ENCODE results near the gene GSDMA.
A peak's percentile ranks its signal among the peaks of the same experiment; 100 is the strongest.
"Not testable (repeated sequence)": the region's sequence is repeated elsewhere in the genome, so short reads cannot be mapped to it uniquely, and the experiment has no call there.

The GSDMA gene

DNA sequence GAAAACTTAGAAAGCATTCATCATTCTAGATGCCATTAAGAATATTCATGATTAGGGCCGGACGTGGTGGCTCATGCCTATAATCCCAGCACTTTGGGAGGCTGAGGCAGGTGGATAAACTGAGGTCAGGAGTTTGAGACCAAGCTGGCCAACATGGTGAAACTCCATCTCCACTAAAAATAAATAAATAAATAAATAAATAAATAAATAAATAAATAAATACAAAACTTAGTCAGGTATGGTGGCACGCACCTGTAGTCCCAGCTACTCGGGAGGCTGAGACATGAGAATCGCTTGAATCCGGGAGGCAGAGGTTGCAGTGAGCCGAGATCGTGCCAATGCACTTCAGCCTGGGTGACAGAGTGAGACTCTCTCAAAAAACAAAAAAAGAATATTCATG, 38.5 kb downstream of the GSDMA start:
- CTCF ChIA-PET: interaction anchor here (1.3 to 2.1 kb wide), 2 partner anchors 12 to 26 kb away, joined by 4 to 8 read pairs; no protein-coding TSS in a partner anchor

DNA sequence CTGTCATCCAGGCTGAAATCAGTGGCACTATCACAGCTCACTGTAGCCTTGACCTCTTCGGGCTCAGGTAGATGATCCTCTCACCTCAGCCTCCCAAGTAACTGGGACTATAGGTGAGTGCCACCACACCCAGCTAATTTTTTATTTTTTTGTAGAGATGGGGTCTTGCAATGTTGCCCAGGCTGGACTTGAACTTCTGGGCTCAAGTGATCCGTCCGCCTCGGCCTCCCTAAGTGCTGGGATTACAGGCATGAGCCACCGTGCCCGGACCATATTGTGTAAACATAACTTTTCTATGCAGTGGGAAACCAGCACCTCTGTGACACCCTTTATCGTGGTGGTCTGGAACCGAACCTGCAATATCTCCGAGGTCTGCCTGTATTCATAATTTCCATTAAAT, 41.3 kb downstream of the GSDMA start:
- H3K27ac ChIP-seq (ENCODE audit: extremely low read depth, low read depth, low read length): no peak overlapping the region
- ChIA-PET CTCF (interaction anchor here (1.4 kb wide), 1 partner anchor 8 kb away, joined by 4 read pairs; no protein-coding TSS in a partner anchor), POLR2A (no interaction called here)
- H3K4me1 ChIP-seq (ENCODE audit: control insufficient read depth, insufficient read depth, low read length): no peaks in the 10 kb centered on the region
- H3K4me3 ChIP-seq (ENCODE audit: low read depth, low read length): no peak overlapping the region
- no peaks in the 10 kb centered on the region for H3K36me3 ChIP-seq (ENCODE audit: control insufficient read depth in 2 of 2, insufficient read depth in 1 of 2, low read length in 2 of 2)
- no peaks in the 10 kb centered on the region; the same call in 1 of the 2 replicates for H3K9me3 ChIP-seq (ENCODE audit: control insufficient read depth, insufficient read depth, low read depth, low read length)
- no peak for TF ChIP-seq SP2 (tag by site-specific recombination; IDR thresholded peaks at IDR 0.05)
- TF ChIP-seq ZNF623 (tag by site-specific recombination; IDR thresholded peaks at IDR 0.05): no peak
- no peak for TF ChIP-seq TCF7L2 (IDR thresholded peaks at IDR 0.05; ENCODE audit: borderline replicate concordance, low read depth, low read length)
- TF ChIP-seq PRDM10 (tag by site-specific recombination; IDR thresholded peaks at IDR 0.05): no peak
- TF ChIP-seq, protein P1, sequence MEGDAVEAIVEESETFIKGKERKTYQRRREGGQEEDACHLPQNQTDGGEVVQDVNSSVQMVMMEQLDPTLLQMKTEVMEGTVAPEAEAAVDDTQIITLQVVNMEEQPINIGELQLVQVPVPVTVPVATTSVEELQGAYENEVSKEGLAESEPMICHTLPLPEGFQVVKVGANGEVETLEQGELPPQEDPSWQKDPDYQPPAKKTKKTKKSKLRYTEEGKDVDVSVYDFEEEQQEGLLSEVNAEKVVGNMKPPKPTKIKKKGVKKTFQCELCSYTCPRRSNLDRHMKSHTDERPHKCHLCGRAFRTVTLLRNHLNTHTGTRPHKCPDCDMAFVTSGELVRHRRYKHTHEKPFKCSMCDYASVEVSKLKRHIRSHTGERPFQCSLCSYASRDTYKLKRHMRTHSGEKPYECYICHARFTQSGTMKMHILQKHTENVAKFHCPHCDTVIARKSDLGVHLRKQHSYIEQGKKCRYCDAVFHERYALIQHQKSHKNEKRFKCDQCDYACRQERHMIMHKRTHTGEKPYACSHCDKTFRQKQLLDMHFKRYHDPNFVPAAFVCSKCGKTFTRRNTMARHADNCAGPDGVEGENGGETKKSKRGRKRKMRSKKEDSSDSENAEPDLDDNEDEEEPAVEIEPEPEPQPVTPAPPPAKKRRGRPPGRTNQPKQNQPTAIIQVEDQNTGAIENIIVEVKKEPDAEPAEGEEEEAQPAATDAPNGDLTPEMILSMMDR (tag by site-specific recombination; IDR thresholded peaks at IDR 0.05): no peak
- no peak for TF ChIP-seq ZNF266 (tag by site-specific recombination; IDR thresholded peaks at IDR 0.05; ENCODE audit: low read depth)
- TF ChIP-seq, protein P2, sequence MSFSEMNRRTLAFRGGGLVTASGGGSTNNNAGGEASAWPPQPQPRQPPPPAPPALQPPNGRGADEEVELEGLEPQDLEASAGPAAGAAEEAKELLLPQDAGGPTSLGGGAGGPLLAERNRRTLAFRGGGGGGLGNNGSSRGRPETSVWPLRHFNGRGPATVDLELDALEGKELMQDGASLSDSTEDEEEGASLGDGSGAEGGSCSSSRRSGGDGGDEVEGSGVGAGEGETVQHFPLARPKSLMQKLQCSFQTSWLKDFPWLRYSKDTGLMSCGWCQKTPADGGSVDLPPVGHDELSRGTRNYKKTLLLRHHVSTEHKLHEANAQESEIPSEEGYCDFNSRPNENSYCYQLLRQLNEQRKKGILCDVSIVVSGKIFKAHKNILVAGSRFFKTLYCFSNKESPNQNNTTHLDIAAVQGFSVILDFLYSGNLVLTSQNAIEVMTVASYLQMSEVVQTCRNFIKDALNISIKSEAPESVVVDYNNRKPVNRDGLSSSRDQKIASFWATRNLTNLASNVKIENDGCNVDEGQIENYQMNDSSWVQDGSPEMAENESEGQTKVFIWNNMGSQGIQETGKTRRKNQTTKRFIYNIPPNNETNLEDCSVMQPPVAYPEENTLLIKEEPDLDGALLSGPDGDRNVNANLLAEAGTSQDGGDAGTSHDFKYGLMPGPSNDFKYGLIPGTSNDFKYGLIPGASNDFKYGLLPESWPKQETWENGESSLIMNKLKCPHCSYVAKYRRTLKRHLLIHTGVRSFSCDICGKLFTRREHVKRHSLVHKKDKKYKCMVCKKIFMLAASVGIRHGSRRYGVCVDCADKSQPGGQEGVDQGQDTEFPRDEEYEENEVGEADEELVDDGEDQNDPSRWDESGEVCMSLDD (tag by site-specific recombination; IDR thresholded peaks at IDR 0.05): no peak

More for the DNA sequence above, 38.5 kb downstream of the GSDMA start:
- POLR2A ChIA-PET; H3K27ac ChIP-seq (ENCODE audit: extremely low read depth, low read depth, low read length); H3K4me3 ChIP-seq (ENCODE audit: low read depth, low read length); H3K4me1 ChIP-seq (ENCODE audit: control insufficient read depth, insufficient read depth, low read length); H3K9me3 ChIP-seq (ENCODE audit: control insufficient read depth, insufficient read depth, low read depth, low read length): not testable (repeated sequence)
- peak; percentile 66 for TF ChIP-seq ZNF394 (tag by site-specific recombination; IDR thresholded peaks at IDR 0.05; ENCODE audit: borderline replicate concordance)
- peak; percentile 30 for TF ChIP-seq ZNF555 (tag by site-specific recombination; conservative IDR thresholded peaks at IDR 0.05)
- TF ChIP-seq ZNF623 (tag by site-specific recombination; IDR thresholded peaks at IDR 0.05): peak; percentile 64
- TF ChIP-seq ZBTB8A (tag by site-specific recombination; IDR thresholded peaks at IDR 0.05): peak; percentile 43; the same call in 1 of the 2 replicates
- TF ChIP-seq ZNF560 (tag by site-specific recombination; IDR thresholded peaks at IDR 0.05; ENCODE audit: borderline replicate concordance): peak; percentile 47; the same call in 1 of the 2 replicates
- TF ChIP-seq, protein P3, sequence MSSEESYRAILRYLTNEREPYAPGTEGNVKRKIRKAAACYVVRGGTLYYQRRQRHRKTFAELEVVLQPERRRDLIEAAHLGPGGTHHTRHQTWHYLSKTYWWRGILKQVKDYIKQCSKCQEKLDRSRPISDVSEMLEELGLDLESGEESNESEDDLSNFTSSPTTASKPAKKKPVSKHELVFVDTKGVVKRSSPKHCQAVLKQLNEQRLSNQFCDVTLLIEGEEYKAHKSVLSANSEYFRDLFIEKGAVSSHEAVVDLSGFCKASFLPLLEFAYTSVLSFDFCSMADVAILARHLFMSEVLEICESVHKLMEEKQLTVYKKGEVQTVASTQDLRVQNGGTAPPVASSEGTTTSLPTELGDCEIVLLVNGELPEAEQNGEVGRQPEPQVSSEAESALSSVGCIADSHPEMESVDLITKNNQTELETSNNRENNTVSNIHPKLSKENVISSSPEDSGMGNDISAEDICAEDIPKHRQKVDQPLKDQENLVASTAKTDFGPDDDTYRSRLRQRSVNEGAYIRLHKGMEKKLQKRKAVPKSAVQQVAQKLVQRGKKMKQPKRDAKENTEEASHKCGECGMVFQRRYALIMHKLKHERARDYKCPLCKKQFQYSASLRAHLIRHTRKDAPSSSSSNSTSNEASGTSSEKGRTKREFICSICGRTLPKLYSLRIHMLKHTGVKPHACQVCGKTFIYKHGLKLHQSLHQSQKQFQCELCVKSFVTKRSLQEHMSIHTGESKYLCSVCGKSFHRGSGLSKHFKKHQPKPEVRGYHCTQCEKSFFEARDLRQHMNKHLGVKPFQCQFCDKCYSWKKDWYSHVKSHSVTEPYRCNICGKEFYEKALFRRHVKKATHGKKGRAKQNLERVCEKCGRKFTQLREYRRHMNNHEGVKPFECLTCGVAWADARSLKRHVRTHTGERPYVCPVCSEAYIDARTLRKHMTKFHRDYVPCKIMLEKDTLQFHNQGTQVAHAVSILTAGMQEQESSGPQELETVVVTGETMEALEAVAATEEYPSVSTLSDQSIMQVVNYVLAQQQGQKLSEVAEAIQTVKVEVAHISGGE (tag by site-specific recombination; conservative IDR thresholded peaks at IDR 0.05; ENCODE audit: low read depth): peak; percentile 51; the same call in 1 of the 2 replicates
- peak; percentile 59 for TF ChIP-seq ZNF426 (tag by site-specific recombination; IDR thresholded peaks at IDR 0.05)
- TF ChIP-seq ZNF266 (tag by site-specific recombination; IDR thresholded peaks at IDR 0.05; ENCODE audit: low read depth): 0 out of 2 replicates have a peak, but pooled peaks have one; percentile 30
- TF ChIP-seq ZNF433 (tag by site-specific recombination; IDR thresholded peaks at IDR 0.05; ENCODE audit: low read depth): 0 out of 2 replicates have a peak, but pooled peaks have one; percentile 20
- TF ChIP-seq, protein P4, sequence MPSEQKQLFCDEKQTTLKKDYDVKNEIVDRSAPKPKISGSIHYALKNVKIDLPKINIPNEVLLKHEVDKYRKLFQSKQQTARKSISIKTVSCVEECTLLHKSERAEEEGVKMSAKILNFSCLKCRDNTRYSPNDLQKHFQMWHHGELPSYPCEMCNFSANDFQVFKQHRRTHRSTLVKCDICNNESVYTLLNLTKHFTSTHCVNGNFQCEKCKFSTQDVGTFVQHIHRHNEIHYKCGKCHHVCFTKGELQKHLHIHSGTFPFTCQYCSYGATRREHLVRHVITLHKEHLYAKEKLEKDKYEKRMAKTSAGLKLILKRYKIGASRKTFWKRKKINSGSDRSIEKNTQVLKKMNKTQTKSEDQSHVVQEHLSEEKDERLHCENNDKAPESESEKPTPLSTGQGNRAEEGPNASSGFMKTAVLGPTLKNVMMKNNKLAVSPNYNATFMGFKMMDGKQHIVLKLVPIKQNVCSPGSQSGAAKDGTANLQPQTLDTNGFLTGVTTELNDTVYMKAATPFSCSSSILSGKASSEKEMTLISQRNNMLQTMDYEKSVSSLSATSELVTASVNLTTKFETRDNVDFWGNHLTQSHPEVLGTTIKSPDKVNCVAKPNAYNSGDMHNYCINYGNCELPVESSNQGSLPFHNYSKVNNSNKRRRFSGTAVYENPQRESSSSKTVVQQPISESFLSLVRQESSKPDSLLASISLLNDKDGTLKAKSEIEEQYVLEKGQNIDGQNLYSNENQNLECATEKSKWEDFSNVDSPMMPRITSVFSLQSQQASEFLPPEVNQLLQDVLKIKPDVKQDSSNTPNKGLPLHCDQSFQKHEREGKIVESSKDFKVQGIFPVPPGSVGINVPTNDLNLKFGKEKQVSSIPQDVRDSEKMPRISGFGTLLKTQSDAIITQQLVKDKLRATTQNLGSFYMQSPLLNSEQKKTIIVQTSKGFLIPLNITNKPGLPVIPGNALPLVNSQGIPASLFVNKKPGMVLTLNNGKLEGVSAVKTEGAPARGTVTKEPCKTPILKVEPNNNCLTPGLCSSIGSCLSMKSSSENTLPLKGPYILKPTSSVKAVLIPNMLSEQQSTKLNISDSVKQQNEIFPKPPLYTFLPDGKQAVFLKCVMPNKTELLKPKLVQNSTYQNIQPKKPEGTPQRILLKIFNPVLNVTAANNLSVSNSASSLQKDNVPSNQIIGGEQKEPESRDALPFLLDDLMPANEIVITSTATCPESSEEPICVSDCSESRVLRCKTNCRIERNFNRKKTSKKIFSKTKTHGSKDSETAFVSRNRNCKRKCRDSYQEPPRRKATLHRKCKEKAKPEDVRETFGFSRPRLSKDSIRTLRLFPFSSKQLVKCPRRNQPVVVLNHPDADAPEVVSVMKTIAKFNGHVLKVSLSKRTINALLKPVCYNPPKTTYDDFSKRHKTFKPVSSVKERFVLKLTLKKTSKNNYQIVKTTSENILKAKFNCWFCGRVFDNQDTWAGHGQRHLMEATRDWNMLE (tag by site-specific recombination; conservative IDR thresholded peaks at IDR 0.05; ENCODE audit: low read depth): peak; percentile 71; the same call in 1 of the 2 replicates
- TF ChIP-seq ZNF202 (tag by site-specific recombination; IDR thresholded peaks at IDR 0.05; ENCODE audit: borderline replicate concordance): peak; percentile 81; the same call in 1 of the 2 replicates
- peaks cover 5 to 22% of the 10 kb centered on the region in 2 experiments; a peak in 2 of 3 replicates for H3K36me3 ChIP-seq (ENCODE audit: control insufficient read depth in 2 of 2, insufficient read depth in 1 of 2, low read length in 2 of 2)
